Suprapubic skin (tissue), 4 donors: Measurements from ENCODE around the gene ABHD12B. TPM values are rescaled to one million over a fixed set of nuclear protein-coding genes. Genes with fewer than 3 reads are reported as not detected.

ENCODE experiments used
- DNase-seq, 2 donors: peaks; one replicate each; pipeline ENCODE4 v3.0.0-alpha.2; 2019; ENCODE audit warnings: low spot score in 2 of 2
- H3K27ac ChIP-seq: fragments of 200-600 bp; sonication (generic); one replicate; pipeline ENCODE4 v1.5.1; 2019
- H3K27me3 ChIP-seq: fragments of 200-600 bp; sonication (generic); one replicate; pipeline ENCODE4 v1.5.1; 2019
- H3K36me3 ChIP-seq: fragments of 200-600 bp; sonication (generic); one replicate; pipeline ENCODE4 v1.5.1; 2019
- H3K4me1 ChIP-seq: fragments of 200-600 bp; sonication (generic); one replicate; pipeline ENCODE4 v1.5.1; 2019
- H3K4me3 ChIP-seq: fragments of 200-600 bp; sonication (generic); one replicate; pipeline ENCODE4 v1.5.1; 2019; ENCODE audit warnings: mild to moderate bottlenecking
- H3K9me3 ChIP-seq: fragments of 200-600 bp; sonication (generic); one replicate; pipeline ENCODE4 v1.5.1; 2019
- CTCF ChIP-seq, 2 donors: fragments of 200-600 bp in 1 of 2; fragments of 450-650 bp in 1 of 2; sonication (generic) in 1 of 2; IDR thresholded peaks; one replicate each; pipeline ENCODE4 v1.5.1; 2016 to 2019; ENCODE audit warnings: antibody characterized with exemption in 2 of 2, mild to moderate bottlenecking in 1 of 2, moderate library complexity in 1 of 2
- EP300 ChIP-seq: sonication (generic); formaldehyde crosslinking; IDR thresholded peaks from one replicate; pipeline ENCODE4 v1.6.1; 2017; ENCODE audit warnings: antibody characterized with exemption
- POLR2A ChIP-seq, 2 donors: fragments of 450-650 bp; IDR thresholded peaks; one replicate each; pipeline ENCODE4 v1.6.1; 2017; ENCODE audit warnings: antibody characterized with exemption in 2 of 2, mild to moderate bottlenecking in 2 of 2, moderate library complexity in 2 of 2
- POLR2AphosphoS5 ChIP-seq, 3 donors: sonication (generic); formaldehyde crosslinking; IDR thresholded peaks; one replicate each; pipeline ENCODE4 v1.6.1; 2017; ENCODE audit warnings: antibody characterized with exemption in 3 of 3
- WGBS: methylation state at CpG from one replicate; pipeline ENCODE4 v1.1.5; 2018; 5-methylcytosine and 5-hydroxymethylcytosine counted together
- total RNA-seq, 4 donors: library from RNA; depleted of rRNA; stranded (reverse); fragments of >200 nt; gene quantifications; one replicate each; pipeline ENCODE4 v1.1.0, GENCODE V29; 2016

The ABHD12B gene
- total RNA-seq, 4 donors from 2014 or later, result 9.1 to 32.0 (median 25.2) TPM

- no peak for TF ChIP-seq POLR2AphosphoS5 (IDR thresholded peaks at IDR 0.05)
- TF ChIP-seq POLR2A (IDR thresholded peaks at IDR 0.05), result no peak
- no peak for TF ChIP-seq EP300
- no peak for TF ChIP-seq CTCF (IDR thresholded peaks at IDR 0.05)
- H3K9me3 ChIP-seq, result no peaks in the 10 kb centered on the region
- H3K4me1 ChIP-seq, result peaks cover 16% of the 10 kb centered on the region
- 86% methylated on average over 4 of the region's 4 CpGs for WGBS
- H3K27ac ChIP-seq, result no peak overlapping the region
- no peak overlapping the region for H3K4me3 ChIP-seq
- no peaks in the 10 kb centered on the region for H3K27me3 ChIP-seq
- peaks cover 29% of the 10 kb centered on the region for H3K36me3 ChIP-seq
- DNase-seq, result no peak
Observed at GRCh38 chr14:50932592-50933495, 61.0 kb downstream of the ABHD12B start.

DNA sequence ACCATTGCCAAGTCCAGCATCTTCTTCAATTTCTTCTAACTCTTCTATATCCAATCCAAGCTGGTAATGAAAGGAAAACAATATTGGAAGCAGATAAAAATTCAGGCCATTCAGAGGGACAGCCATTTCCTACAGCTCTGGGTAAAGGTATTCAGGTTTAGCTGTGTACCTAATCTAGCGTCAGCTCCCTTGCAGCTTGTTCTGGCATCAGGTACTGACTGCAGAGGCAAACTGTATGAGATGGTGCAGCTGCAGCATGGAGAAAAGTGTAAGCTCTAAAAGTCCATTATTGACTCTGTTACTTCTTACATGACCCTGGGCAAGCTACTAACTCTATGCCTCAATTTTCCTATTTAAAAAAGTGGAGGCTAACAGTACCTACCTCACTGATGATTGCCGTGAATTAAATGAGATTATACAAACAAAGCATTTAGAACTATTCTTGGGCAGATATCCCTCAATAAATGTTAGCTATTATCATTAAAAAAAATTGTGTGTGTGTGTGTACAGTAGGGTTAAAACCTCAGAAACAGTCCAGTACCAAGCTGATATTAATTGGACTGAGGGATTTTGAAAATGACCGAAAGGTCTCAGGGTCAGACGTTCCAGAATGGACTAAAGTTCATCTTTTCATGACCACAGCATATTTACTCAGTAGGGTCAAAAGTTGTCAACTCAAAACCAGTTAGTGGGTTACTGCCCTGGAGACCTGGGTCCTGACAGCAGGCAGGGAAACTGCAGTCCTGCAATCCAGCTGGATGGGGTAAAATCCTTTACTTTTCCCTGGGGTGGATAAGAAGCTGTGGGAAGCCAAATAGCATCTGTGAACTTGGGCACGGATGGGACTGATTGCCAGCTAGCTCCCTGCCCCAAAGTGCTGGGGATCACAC, 63.5 kb downstream of the ABHD12B start:
- Histone ChIP-seq H3K36me3 (peaks cover 17% of the 10 kb centered on the region), H3K4me3 (no peak overlapping the region), H3K27me3 (no peaks in the 10 kb centered on the region), H3K9me3 (no peaks in the 10 kb centered on the region), H3K4me1 (peaks cover 23% of the 10 kb centered on the region), H3K27ac (no peak overlapping the region)
- TF ChIP-seq CTCF (IDR thresholded peaks at IDR 0.05) (no peak), EP300 (no peak), POLR2A (IDR thresholded peaks at IDR 0.05) (no peak), POLR2AphosphoS5 (IDR thresholded peaks at IDR 0.05) (no peak)
- WGBS, result 76% methylated on average over 5 of the region's 5 CpGs
- DNase-seq, result no peak

DNA sequence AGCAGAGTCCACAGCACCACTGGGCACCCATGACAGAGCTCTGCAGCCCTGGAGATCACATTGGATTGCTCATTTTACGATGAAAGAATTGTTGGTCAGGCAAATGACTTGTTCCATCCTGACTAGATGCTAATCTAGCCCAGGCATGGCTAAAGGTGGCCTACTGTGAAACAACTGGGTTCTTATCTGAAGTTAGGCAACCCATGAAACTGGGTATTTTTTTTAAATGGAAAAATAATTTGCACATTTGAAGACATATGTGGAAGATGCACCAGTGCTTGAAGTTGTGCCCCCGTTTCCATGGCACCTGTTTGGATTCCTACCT, 64.1 kb downstream of the ABHD12B start:
- 67% methylated on average over 2 of the region's 2 CpGs for WGBS
- Histone ChIP-seq H3K4me3 (no peak overlapping the region), H3K4me1 (peaks cover 23% of the 10 kb centered on the region), H3K27me3 (no peaks in the 10 kb centered on the region), H3K36me3 (peaks cover 13% of the 10 kb centered on the region), H3K9me3 (no peaks in the 10 kb centered on the region), H3K27ac (no peak overlapping the region)
- TF ChIP-seq CTCF (IDR thresholded peaks at IDR 0.05), result no peak
- no peak for TF ChIP-seq POLR2A (IDR thresholded peaks at IDR 0.05)
- no peak for TF ChIP-seq EP300
- TF ChIP-seq POLR2AphosphoS5 (IDR thresholded peaks at IDR 0.05), result no peak
- no peak for DNase-seq

DNA sequence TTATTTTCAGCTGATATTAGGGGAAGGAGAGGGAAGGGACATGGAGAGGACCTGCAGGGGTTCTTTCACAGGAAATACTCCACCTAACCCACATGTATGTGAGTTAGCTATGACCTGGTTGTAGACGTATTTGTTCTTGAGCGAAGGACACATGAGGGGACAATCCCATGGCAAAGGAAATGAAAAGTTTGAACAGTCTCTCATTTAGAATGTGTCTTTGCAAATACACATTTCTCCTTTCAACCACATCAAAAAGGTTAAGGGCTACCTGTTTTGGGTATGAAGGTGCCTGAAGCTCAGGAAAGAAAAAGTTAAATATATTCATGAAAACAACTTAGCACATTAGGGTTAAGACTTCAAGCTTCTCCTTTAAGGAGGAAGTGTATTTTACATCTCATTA, 65.0 kb downstream of the ABHD12B start:
- Histone ChIP-seq H3K27ac (no peak overlapping the region), H3K9me3 (no peaks in the 10 kb centered on the region), H3K4me3 (no peak overlapping the region), H3K36me3 (peaks cover 6% of the 10 kb centered on the region), H3K4me1 (peaks cover 23% of the 10 kb centered on the region), H3K27me3 (no peaks in the 10 kb centered on the region)
- TF ChIP-seq EP300 (no peak), CTCF (IDR thresholded peaks at IDR 0.05) (no peak), POLR2AphosphoS5 (IDR thresholded peaks at IDR 0.05) (no peak)
- no peak for DNase-seq
- WGBS, result 65% methylated on average over 2 of the region's 2 CpGs

- Histone ChIP-seq H3K9me3 (no peaks in the 10 kb centered on the region), H3K4me1 (peaks cover 23% of the 10 kb centered on the region), H3K36me3 (peaks cover 6% of the 10 kb centered on the region), H3K27me3 (no peaks in the 10 kb centered on the region), H3K27ac (no peak overlapping the region), H3K4me3 (no peak overlapping the region)
- whole genome bisulfite sequencing, result 34% methylated on average over 2 of the region's 2 CpGs
- TF ChIP-seq POLR2AphosphoS5 (IDR thresholded peaks at IDR 0.05) (no peak), EP300 (no peak), CTCF (IDR thresholded peaks at IDR 0.05) (no peak), POLR2A (IDR thresholded peaks at IDR 0.05) (no peak)
- DNase-seq, result no peak
Observed at GRCh38 chr14:50937325-50937724, 65.5 kb downstream of the ABHD12B start.
